ENCODE data around the gene FBXW11. TPM values are rescaled to one million over a fixed set of nuclear protein-coding genes. Genes with fewer than 3 reads are reported as not detected.
"Not testable (repeated sequence)": the region's sequence is repeated elsewhere in the genome, so short reads cannot be mapped to it uniquely, and the experiment has no call there.

Gene FBXW11
- total RNA-seq, 1 donor, result 40.0 TPM

- H3K4me1 ChIP-seq (ENCODE audit: insufficient read depth, low read length), result peaks cover 37% of the 10 kb centered on the region
- no peaks in the 10 kb centered on the region for H3K27me3 ChIP-seq (ENCODE audit: insufficient read depth, low read length)
- no peak overlapping the region for H3K4me3 ChIP-seq (ENCODE audit: low read length)
- no peaks in the 10 kb centered on the region for H3K9me3 ChIP-seq (ENCODE audit: low read depth, low read length)
Measured at GRCh38 chr5:171957591-171958251, 48.7 kb downstream of the FBXW11 start.

DNA sequence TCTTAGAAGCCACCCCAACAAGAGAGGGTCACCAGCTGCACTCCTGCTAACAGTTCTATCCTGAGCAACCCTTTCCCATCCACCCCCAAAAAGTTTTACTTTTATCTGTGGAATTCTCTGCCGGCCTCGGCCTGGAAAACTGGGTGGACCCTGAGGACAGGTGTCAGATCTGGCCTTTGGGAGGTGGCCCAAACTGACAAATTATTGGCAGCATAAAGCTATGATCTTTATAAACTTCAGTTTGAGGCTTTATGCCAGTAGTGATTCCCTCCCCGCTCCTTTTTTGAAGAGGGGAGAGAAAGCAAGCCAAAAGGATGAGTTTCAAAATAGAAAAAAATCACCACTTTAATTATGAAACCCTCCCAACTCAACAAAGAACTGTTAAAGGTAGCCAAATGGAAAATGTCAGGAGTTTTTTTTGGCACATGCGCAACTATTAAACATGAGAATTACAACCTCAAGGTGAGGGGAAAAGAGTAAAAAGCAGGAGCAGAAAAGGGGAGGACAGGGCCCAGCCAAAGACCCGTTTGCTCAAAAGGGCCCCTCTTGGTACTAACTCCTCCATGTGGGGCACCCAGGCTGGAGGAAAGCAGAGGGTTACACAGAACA, 49.4 kb downstream of the FBXW11 start:
- Histone ChIP-seq H3K27me3 (ENCODE audit: insufficient read depth, low read length) (no peaks in the 10 kb centered on the region), H3K4me1 (ENCODE audit: insufficient read depth, low read length) (peaks cover 38% of the 10 kb centered on the region), H3K9me3 (ENCODE audit: low read depth, low read length) (no peaks in the 10 kb centered on the region), H3K4me3 (ENCODE audit: low read length) (no peak overlapping the region)

GRCh38 chr5:171956314-171956713, 50.1 kb downstream of the FBXW11 start:
- H3K27me3 ChIP-seq (ENCODE audit: insufficient read depth, low read length), result no peaks in the 10 kb centered on the region
- H3K4me1 ChIP-seq (ENCODE audit: insufficient read depth, low read length), result peaks cover 38% of the 10 kb centered on the region
- H3K4me3 ChIP-seq (ENCODE audit: low read length), result no peak overlapping the region
- no peaks in the 10 kb centered on the region for H3K9me3 ChIP-seq (ENCODE audit: low read depth, low read length)

GRCh38 chr5:171955761-171956160, 50.7 kb downstream of the FBXW11 start:
- Histone ChIP-seq H3K9me3 (ENCODE audit: low read depth, low read length) (no peaks in the 10 kb centered on the region), H3K4me1 (ENCODE audit: insufficient read depth, low read length) (peaks cover 34% of the 10 kb centered on the region), H3K4me3 (ENCODE audit: low read length) (no peak overlapping the region), H3K27me3 (ENCODE audit: insufficient read depth, low read length) (no peaks in the 10 kb centered on the region)

- H3K27me3 ChIP-seq (ENCODE audit: insufficient read depth, low read length), result no peaks in the 10 kb centered on the region
- no peaks in the 10 kb centered on the region for H3K9me3 ChIP-seq (ENCODE audit: low read depth, low read length)
- H3K4me1 ChIP-seq (ENCODE audit: insufficient read depth, low read length), result peaks cover 31% of the 10 kb centered on the region
- no peak overlapping the region for H3K4me3 ChIP-seq (ENCODE audit: low read length)
Measured at GRCh38 chr5:171954721-171955120, 51.7 kb downstream of the FBXW11 start.

- no peaks in the 10 kb centered on the region for H3K27me3 ChIP-seq (ENCODE audit: insufficient read depth, low read length)
- H3K9me3 ChIP-seq (ENCODE audit: low read depth, low read length), result no peaks in the 10 kb centered on the region
- no peak overlapping the region for H3K4me3 ChIP-seq (ENCODE audit: low read length)
- peaks cover 28% of the 10 kb centered on the region for H3K4me1 ChIP-seq (ENCODE audit: insufficient read depth, low read length)
Measured at GRCh38 chr5:171953860-171954701, 52.4 kb downstream of the FBXW11 start.

DNA sequence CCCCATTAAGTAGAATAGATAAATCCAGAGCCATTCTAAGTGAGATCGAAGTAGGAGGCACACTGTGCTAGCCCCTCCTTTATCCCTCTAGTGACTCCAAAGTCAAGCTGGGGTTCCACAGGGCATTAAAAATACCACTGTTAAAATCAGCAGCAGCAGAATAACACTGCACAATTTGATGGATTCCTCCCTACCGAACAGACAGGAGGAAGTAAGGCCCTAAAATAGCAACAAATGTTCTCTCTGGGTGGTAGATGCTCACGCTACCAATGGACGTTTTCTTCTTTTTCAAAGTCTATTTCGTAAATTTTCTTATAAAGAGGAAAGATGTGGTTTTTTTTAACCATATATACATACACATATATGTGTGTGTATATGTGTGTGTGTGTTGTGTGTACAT, 54.4 kb downstream of the FBXW11 start:
- peaks cover 15% of the 10 kb centered on the region for H3K4me1 ChIP-seq (ENCODE audit: insufficient read depth, low read length)
- no peak overlapping the region for H3K4me3 ChIP-seq (ENCODE audit: low read length)
- no peaks in the 10 kb centered on the region for H3K27me3 ChIP-seq (ENCODE audit: insufficient read depth, low read length)
- H3K9me3 ChIP-seq (ENCODE audit: low read depth, low read length), result no peaks in the 10 kb centered on the region

DNA sequence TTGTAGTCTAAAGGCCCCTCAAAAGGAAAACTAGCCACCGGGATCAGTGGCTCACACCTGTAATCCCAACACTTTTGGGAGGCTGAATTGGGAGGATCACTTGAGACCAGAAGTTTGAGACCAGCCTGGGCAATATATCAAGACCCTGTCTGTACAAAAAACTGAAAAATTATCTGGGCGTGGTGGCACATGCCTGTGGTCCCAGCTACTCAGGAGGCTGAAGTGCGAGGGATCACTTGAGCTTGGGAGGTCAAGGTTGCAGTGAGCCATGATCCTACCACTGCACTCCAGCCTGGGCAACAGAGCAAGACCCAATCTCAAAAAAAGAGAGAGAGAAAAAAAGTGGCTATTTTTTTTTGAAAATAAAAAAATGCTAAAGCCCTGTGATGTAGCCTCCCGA, 55.2 kb downstream of the FBXW11 start:
- peaks cover 8% of the 10 kb centered on the region for H3K4me1 ChIP-seq (ENCODE audit: insufficient read depth, low read length)
- no peaks in the 10 kb centered on the region for H3K27me3 ChIP-seq (ENCODE audit: insufficient read depth, low read length)
- H3K9me3 ChIP-seq (ENCODE audit: low read depth, low read length), result no peaks in the 10 kb centered on the region
- H3K4me3 ChIP-seq (ENCODE audit: low read length), result no peak overlapping the region

DNA sequence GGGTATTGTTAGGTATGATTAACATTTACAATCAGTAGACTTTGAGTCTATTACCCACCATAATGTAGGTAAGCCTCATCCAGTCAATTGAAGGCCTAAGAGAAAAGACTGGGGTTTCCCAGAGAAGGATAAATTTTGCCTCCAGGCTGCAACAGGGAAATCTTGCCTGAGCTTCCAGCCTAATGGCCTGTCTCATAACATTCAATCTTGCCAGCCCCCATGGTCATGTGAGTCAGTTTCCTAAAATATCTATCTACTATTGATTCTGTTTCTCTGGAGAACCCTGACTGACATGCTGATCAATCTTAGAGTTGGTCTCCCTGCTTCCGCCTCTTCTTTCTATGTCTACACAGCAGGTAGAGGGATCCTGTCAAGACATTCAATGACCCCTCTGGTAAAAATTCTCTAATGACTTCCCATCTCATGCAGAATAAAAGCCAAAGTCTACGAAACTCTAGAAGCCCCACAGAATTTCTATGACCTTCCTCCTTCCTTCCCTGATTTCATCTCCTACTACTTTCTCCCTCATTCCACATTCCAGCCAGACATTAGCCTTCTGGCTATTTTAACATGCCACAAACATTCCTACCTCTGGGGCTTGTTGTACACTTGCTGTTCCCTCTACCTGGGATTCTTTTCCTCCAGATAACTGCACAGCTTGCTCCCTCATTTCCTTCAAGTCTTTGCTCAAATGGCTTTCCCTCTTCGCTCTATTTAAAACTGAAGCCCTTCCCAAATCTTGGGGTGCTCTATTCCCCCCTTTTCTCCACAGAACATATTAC, 60.2 kb downstream of the FBXW11 start:
- H3K4me1 ChIP-seq (ENCODE audit: insufficient read depth, low read length), result peaks cover 3% of the 10 kb centered on the region
- no peaks in the 10 kb centered on the region for H3K9me3 ChIP-seq (ENCODE audit: low read depth, low read length)
- H3K27me3 ChIP-seq (ENCODE audit: insufficient read depth, low read length), result no peaks in the 10 kb centered on the region
- no peak overlapping the region for H3K4me3 ChIP-seq (ENCODE audit: low read length)

DNA sequence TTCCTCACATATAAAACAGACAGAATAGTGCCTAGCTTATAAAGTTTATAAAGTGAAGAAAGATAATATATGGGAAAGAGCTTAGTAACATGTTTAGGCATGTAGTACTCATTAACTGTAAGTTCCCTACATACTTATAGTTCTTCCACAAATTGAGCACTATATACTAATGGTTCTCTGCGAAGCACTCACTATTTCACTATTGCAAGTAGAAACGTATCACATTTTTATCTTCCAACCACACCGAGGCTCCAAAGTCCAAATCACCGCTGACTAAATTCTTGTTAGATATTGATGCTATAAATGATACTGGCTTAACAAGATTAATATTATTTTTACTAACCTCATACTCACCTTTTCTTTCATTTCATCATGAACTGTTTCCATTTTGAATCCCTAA, 61.0 kb downstream of the FBXW11 start:
- H3K27me3 ChIP-seq (ENCODE audit: insufficient read depth, low read length), result no peaks in the 10 kb centered on the region
- H3K4me1 ChIP-seq (ENCODE audit: insufficient read depth, low read length), result peaks cover 6% of the 10 kb centered on the region
- H3K4me3 ChIP-seq (ENCODE audit: low read length), result no peak overlapping the region
- no peaks in the 10 kb centered on the region for H3K9me3 ChIP-seq (ENCODE audit: low read depth, low read length)

- Histone ChIP-seq H3K4me1 (ENCODE audit: insufficient read depth, low read length) (peaks cover 9% of the 10 kb centered on the region), H3K9me3 (ENCODE audit: low read depth, low read length) (no peaks in the 10 kb centered on the region), H3K27me3 (ENCODE audit: insufficient read depth, low read length) (no peaks in the 10 kb centered on the region), H3K4me3 (ENCODE audit: low read length) (no peak overlapping the region)
Measured at GRCh38 chr5:171945066-171945465, 61.4 kb downstream of the FBXW11 start.

GRCh38 chr5:171942112-171942516, 64.3 kb downstream of the FBXW11 start:
- not testable (repeated sequence) for H3K27me3 ChIP-seq (ENCODE audit: insufficient read depth, low read length); H3K4me3 ChIP-seq (ENCODE audit: low read length); H3K9me3 ChIP-seq (ENCODE audit: low read depth, low read length); H3K4me1 ChIP-seq (ENCODE audit: insufficient read depth, low read length)

DNA sequence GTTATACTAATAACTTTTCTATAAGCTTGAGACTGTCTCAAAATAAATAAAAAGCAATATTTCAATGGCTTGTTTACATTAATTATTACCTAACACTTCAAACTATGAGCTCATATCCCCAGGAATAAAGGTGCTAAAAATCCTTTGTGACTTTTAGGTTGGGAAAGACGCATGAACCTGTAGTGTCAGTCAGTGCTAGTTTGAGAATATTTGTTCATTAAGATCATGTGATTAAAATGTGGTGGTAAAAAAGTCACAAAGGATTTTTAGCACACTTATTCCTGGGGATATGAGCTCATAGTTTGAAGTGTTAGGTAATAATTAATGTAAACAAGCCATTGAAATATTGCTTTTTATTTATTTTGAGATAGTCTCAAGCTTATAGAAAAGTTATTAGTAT, 64.8 kb downstream of the FBXW11 start:
- not testable (repeated sequence) for H3K27me3 ChIP-seq (ENCODE audit: insufficient read depth, low read length); H3K4me3 ChIP-seq (ENCODE audit: low read length)

GRCh38 chr5:171941275-171941674, 65.2 kb downstream of the FBXW11 start:
- not testable (repeated sequence) for H3K4me1 ChIP-seq (ENCODE audit: insufficient read depth, low read length); H3K9me3 ChIP-seq (ENCODE audit: low read depth, low read length); H3K27me3 ChIP-seq (ENCODE audit: insufficient read depth, low read length); H3K4me3 ChIP-seq (ENCODE audit: low read length)

More for the DNA sequence above, 64.8 kb downstream of the FBXW11 start:
- not testable (repeated sequence) for H3K9me3 ChIP-seq (ENCODE audit: low read depth, low read length); H3K4me1 ChIP-seq (ENCODE audit: insufficient read depth, low read length)

DNA sequence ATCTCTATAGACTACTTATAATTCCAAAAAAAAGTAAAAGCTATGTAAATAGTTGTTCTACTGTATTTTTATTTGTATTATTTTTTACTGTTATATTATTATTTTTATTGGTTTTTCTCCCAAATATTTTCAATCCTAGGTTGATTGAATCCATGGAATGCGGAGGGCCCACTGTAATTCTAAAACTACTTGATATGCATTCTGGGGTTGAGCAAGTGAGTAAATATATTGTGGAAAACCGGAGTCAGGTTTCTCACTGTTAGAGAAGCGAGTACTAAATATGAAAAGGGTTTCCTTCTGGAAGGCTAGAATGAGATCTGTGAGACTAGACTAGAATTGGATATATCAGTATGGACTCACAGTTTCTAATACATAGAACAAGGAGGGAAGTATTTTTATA, 66.5 kb downstream of the FBXW11 start:
- no peaks in the 10 kb centered on the region for H3K9me3 ChIP-seq (ENCODE audit: low read depth, low read length)
- no peaks in the 10 kb centered on the region for H3K27me3 ChIP-seq (ENCODE audit: insufficient read depth, low read length)
- peaks cover 9% of the 10 kb centered on the region for H3K4me1 ChIP-seq (ENCODE audit: insufficient read depth, low read length)
- no peak overlapping the region for H3K4me3 ChIP-seq (ENCODE audit: low read length)

Data from mononuclear cell (primary cell).